GM12878 (cell line): ENCODE measurements around the gene MIA. TPM values are rescaled to one million over a fixed set of nuclear protein-coding genes. Genes with fewer than 3 reads are reported as not detected.

ENCODE experiments used
- ATAC-seq: fragments of 200-7000 bp; cut with Tn5 transposase; 3 replicates; pipeline ENCODE4 v1.9.1; 2020; ENCODE audit warnings: mild to moderate bottlenecking, moderate library complexity
- BruUV-seq: library from RNA; stranded (reverse); fragments of 400-500 nt; replicated peaks from 2 replicates; lab custom pipeline; 2021; lab: Mats Ljungman, UMichigan
- CTCF ChIA-PET: fragments of 300-600 bp; sonication (Branson Sonifier 250); formaldehyde crosslinking; extraction: SDS; loops from one replicate; lab custom pipeline; 2021; ENCODE audit warnings: inconsistent platforms; lab: Yijun Ruan, JAX
- POLR2A ChIA-PET: fragments of 350-600 bp; formaldehyde crosslinking; extraction: SDS; loops from one replicate; lab custom pipeline; 2021; ENCODE audit warnings: inconsistent platforms; lab: Charles Lee
- RAD21 ChIA-PET: fragments of 300-600 bp; sonication (Branson Sonifier 250); formaldehyde crosslinking; loops from one replicate; lab custom pipeline; 2023; ENCODE audit warnings: antibody characterized with exemption; ENCODE audit not compliant: unreplicated experiment; lab: Charles Lee
- SMC1A ChIA-PET: fragments of 300-600 bp; sonication (Branson Sonifier 250); formaldehyde crosslinking; loops from one replicate; lab custom pipeline; 2023; ENCODE audit not compliant: unreplicated experiment, uncharacterized antibody; lab: Charles Lee
- DNase-seq: peaks from one replicate; pipeline ENCODE4 v3.0.0-alpha.2; 2011; ENCODE audit warnings: low read depth, low spot score
- FAIRE-seq: peaks from 3 replicates; lab custom pipeline; 2011; peaks lifted over from hg19 to GRCh38; lab: Jason Lieb, UNC
- H2AFZ ChIP-seq: 2 replicates; pipeline ENCODE4 v1.6.0; 2011; ENCODE audit warnings: low read depth, low read length, control low read depth; ENCODE audit not compliant: control insufficient read depth
- H3K27ac ChIP-seq: 2 replicates; pipeline ENCODE4 v1.5.1; 2011; ENCODE audit warnings: control low read depth; ENCODE audit not compliant: control insufficient read depth, insufficient read depth
- H3K27me3 ChIP-seq, 2 experiments: replicated peaks in 1 of 2; 2 replicates each; pipeline versions ENCODE4 v1.6.0 to v1.6.1; 2011; ENCODE audit warnings: low read length in 1 of 2; ENCODE audit not compliant: control insufficient read depth in 2 of 2, insufficient read depth in 2 of 2
- H3K36me3 ChIP-seq, 2 experiments: 2 replicates each; pipeline ENCODE4 v1.5.1; 2011; ENCODE audit warnings: low read length in 1 of 2; ENCODE audit not compliant: control insufficient read depth in 2 of 2, insufficient read depth in 2 of 2
- H3K4me1 ChIP-seq: 2 replicates; pipeline ENCODE4 v1.6.1; 2011; ENCODE audit warnings: mild to moderate bottlenecking, low read length, moderate library complexity, mixed read lengths; ENCODE audit not compliant: control insufficient read depth, insufficient read depth
- H3K4me2 ChIP-seq: 2 replicates; pipeline ENCODE4 v1.6.0; 2011; ENCODE audit warnings: control low read depth; ENCODE audit not compliant: control insufficient read depth, insufficient read depth
- H3K4me3 ChIP-seq: fragments of 200-600 bp; sonication (generic); 2 replicates; pipeline ENCODE4 v1.5.1; 2016
- H3K79me2 ChIP-seq: 2 replicates; pipeline ENCODE4 v1.6.0; 2011; ENCODE audit warnings: low read length; ENCODE audit not compliant: control insufficient read depth, insufficient read depth
- H3K9ac ChIP-seq: 2 replicates; pipeline ENCODE4 v1.8.0; 2011; ENCODE audit warnings: low read length, control low read depth, mixed read lengths; ENCODE audit not compliant: control insufficient read depth, insufficient read depth
- H3K9me3 ChIP-seq: replicated peaks from 3 replicates; pipeline ENCODE4 v1.5.1; 2011; ENCODE audit warnings: mild to moderate bottlenecking, low read length; ENCODE audit not compliant: control insufficient read depth, insufficient read depth
- H4K20me1 ChIP-seq: 2 replicates; pipeline ENCODE4 v1.6.0; 2011; ENCODE audit not compliant: control insufficient read depth, insufficient read depth
- BCL3 ChIP-seq: IDR thresholded peaks from 2 replicates; pipeline ENCODE4 v1.6.1; 2011; ENCODE audit warnings: borderline replicate concordance, low read depth, mild to moderate bottlenecking, moderate library complexity, low read length; ENCODE audit not compliant: insufficient read depth, poor library complexity, severe bottlenecking
- CTCF ChIP-seq, 3 experiments: IDR thresholded peaks in 2 of 3; conservative IDR thresholded peaks in 1 of 3; 2 replicates each; pipeline ENCODE4 v1.5.1; 2011; ENCODE audit warnings: low read depth in 3 of 3, low read length in 3 of 3, mild to moderate bottlenecking in 3 of 3, control low read depth in 2 of 3, moderate library complexity in 2 of 3, inconsistent platforms in 1 of 3, mixed read lengths in 1 of 3; ENCODE audit not compliant: control insufficient read depth in 2 of 3, insufficient read depth in 1 of 3; ENCODE audit errors: extremely low read depth in 1 of 3
- HSF1 ChIP-seq: fragments of 150-350 bp; IDR thresholded peaks from 2 replicates; pipeline ENCODE4 v1.6.1; 2014; ENCODE audit warnings: mild to moderate bottlenecking, low read depth, low read length
- POLR2A ChIP-seq: IDR thresholded peaks from 2 replicates; pipeline ENCODE4 v1.6.1; 2011; ENCODE audit warnings: low read depth, mild to moderate bottlenecking, low read length
- REST ChIP-seq: IDR thresholded peaks from 2 replicates; pipeline ENCODE4 v1.6.1; 2012; ENCODE audit warnings: mild to moderate bottlenecking, low read depth, low read length
- SMAD5 ChIP-seq: IDR thresholded peaks from 2 replicates; pipeline ENCODE4 v1.6.1; 2016; ENCODE audit warnings: antibody characterized with exemption, low read depth
- TBL1XR1 ChIP-seq: IDR thresholded peaks from 2 replicates; pipeline ENCODE4 v1.6.1; 2012; ENCODE audit warnings: low read depth, low read length, improper control_type of control experiment
- YBX1 ChIP-seq: fragments of 450-650 bp; IDR thresholded peaks from 2 replicates; pipeline ENCODE4 v1.6.1; 2016; ENCODE audit warnings: antibody characterized with exemption
- ZNF217 ChIP-seq: fragments of 450-650 bp; IDR thresholded peaks from 2 replicates; pipeline ENCODE4 v1.6.1; 2017; ENCODE audit warnings: antibody characterized with exemption, mild to moderate bottlenecking
- ZNF274 ChIP-seq: IDR thresholded peaks from one replicate; pipeline ENCODE4 v1.8.0; 2011; ENCODE audit not compliant: insufficient read length, insufficient read depth
- WGBS: methylation state at CpG from one replicate; pipeline ENCODE4 v1.1.6; 2016; ENCODE audit warnings: low lambda C conversion rate; ENCODE audit not compliant: insufficient replicate concordance, insufficient coverage; ENCODE audit errors: missing lambda C conversion rate; 5-methylcytosine and 5-hydroxymethylcytosine counted together
- in situ Hi-C: fragments of 300-500 bp; cut with MboI; formaldehyde crosslinking; loops from 9 replicates; pipeline ENCODE4 v1.14.3; 2018; ENCODE audit warnings: mixed read lengths
- intact Hi-C: fragments of 100-400 bp; cut with micrococcal nuclease; formaldehyde crosslinking; loops from one replicate; pipeline ENCODE4 v1.14.2; 2022; ENCODE audit not compliant: unreplicated experiment
- polyA plus RNA-seq, 11 experiments: library from polyadenylated mRNA; depleted of rRNA in 4 of 11; unstranded in 6 of 11; stranded (reverse) in 5 of 11; fragments of >200 nt; fragmentation: Nextera tagmentation in 4 of 11; fragmentation: Illumina TruSeq in 1 of 11; extraction: Ambion mirVana in 4 of 11; extraction: Trizol in 1 of 11; gene quantifications; 1 replicate in 1 of 11; 2 replicates in 10 of 11; pipeline versions ENCODE4 v1.2.1 to v1.2.3, GENCODE V29; 2011 to 2016; ENCODE audit warnings: inconsistent platforms in 2 of 11, missing spikeins in 2 of 11, low read depth in 1 of 11
- total RNA-seq, 4 experiments: library from RNA; depleted of rRNA in 3 of 4; stranded (reverse); fragments of >200 nt in 3 of 4; fragmentation: Illumina TruSeq in 1 of 4; extraction: Trizol in 1 of 4; gene quantifications; 2 replicates each; pipeline versions ENCODE4 v1.2.1 to v1.2.3, GENCODE V29; 2013 to 2021

Gene MIA
- total and polyA plus RNA-seq, 10 of the 15 experiments (the other 5 are each of a cell fraction or from before 2014, with no cell fraction given): 0.16 to 2.7 (median 1.4) TPM; not detected in 3

GRCh38 chr19:40803857-40804782 lies 28.8 kb downstream of the MIA start (continued):
- no peak for TF ChIP-seq REST

GRCh38 chr19:40804783-40805242 lies 29.5 kb downstream of the MIA start:
- Histone ChIP-seq H3K79me2 (peaks cover 57% of the 10 kb centered on the region), H3K36me3 (peaks cover 15 to 29% of the 10 kb centered on the region in 2 experiments; a peak in 3 of 4 replicates), H3K4me1 (peaks cover 52% of the 10 kb centered on the region), H3K4me3 (no peak overlapping the region), H4K20me1 (peaks cover 19% of the 10 kb centered on the region), H3K4me2 (no peak overlapping the region; the same call in 1 of the 2 replicates), H3K27me3 (no peaks in the 10 kb centered on the region), H2AFZ (no peak overlapping the region), H3K27ac (peak overlapping the region; percentile 84; the same call in 1 of the 2 replicates), H3K9ac (no peak overlapping the region), H3K9me3 (no peaks in the 10 kb centered on the region)
- in situ Hi-C loops (no loop called here), intact Hi-C loops (no loop called here)
- TF ChIP-seq YBX1 (no peak), ZNF274 (no peak), SMAD5 (no peak), HSF1 (no peak), POLR2A (peak; percentile 52), TBL1XR1 (no peak), CTCF (IDR thresholded peaks at IDR 0.05 in 2 of 3, conservative IDR thresholded peaks at IDR 0.05 in 1 of 3; ENCODE audit: control insufficient read depth in 2 of 3, extremely low read depth in 1 of 3, insufficient read depth in 1 of 3, low read depth in 3 of 3, low read length in 3 of 3) (peak; percentile 6 to 21 (median 12); a peak in 2 of 6 replicates), ZNF217 (no peak), BCL3 (no peak)
- FAIRE-seq: no peak
- WGBS: 73% methylated on average over 7 of the region's 7 CpGs
- ChIA-PET SMC1A (interaction anchor here (1.2 to 4.2 kb wide), 4 partner anchors 27 to 117 kb away, joined by 3 to 41 read pairs (median 15); partner anchors contain the start of genes ACTMAP, COQ8B, ITPKC and RAB4B), POLR2A (interaction anchor here (1.1 to 4.3 kb wide), 4 partner anchors 26 to 54 kb away, joined by 5 to 37 read pairs (median 12); partner anchors contain the start of genes ACTMAP, RAB4B and SNRPA), RAD21 (interaction anchor here (3.0 to 3.2 kb wide), 3 partner anchors 26 to 54 kb away, joined by 10 to 29 read pairs (median 18); partner anchors contain the start of genes ACTMAP, RAB4B and SNRPA), CTCF (interaction anchor here (0.6 to 5.9 kb wide), 11 partner anchors 14 to 217 kb away, joined by 3 to 51 read pairs (median 5); partner anchors contain the start of genes ACTMAP, RAB4B and SNRPA)
- no peak for ATAC-seq
- no TSS peak for BruUV-seq
- DNase-seq: no peak
